Measurements from ENCODE around the gene SLC44A3. TPM values are rescaled to one million over a fixed set of nuclear protein-coding genes. Genes with fewer than 3 reads are reported as not detected.

SLC44A3 gene
- polyA plus RNA-seq, 4 donors = 9.5 to 90.3 (median 19.5) TPM

GRCh38 chr1:94795434-94795833 is 24.7 kb upstream of the SLC44A3 start:
- FAIRE-seq = no peak
- peaks cover 0 to 3% (median 0%) of the 10 kb centered on the region in 3 donors for H3K36me3 ChIP-seq (ENCODE audit: control insufficient read depth in 3 of 3, insufficient read depth in 2 of 3, low read depth in 1 of 3, low read length in 3 of 3)
- no peak for DNase-seq
- WGBS, 3 donors = 71 to 89% (median 78%) methylated on average over 7 of the region's 7 CpGs
- H3K9me3 ChIP-seq (ENCODE audit: control insufficient read depth in 2 of 2, insufficient read depth in 1 of 2, low read depth in 1 of 2, low read length in 1 of 2) = no peaks in the 10 kb centered on the region
- no peaks in the 10 kb centered on the region for H3K27me3 ChIP-seq (ENCODE audit: control insufficient read depth in 3 of 3, insufficient read depth in 3 of 3, low read length in 3 of 3)
- H3K27ac ChIP-seq (ENCODE audit: low read depth in 1 of 3, low read length in 2 of 3) = no peak overlapping the region
- H3K4me1 ChIP-seq (ENCODE audit: control insufficient read depth in 3 of 3, insufficient read depth in 2 of 3, low read depth in 1 of 3, low read length in 2 of 3) = no peaks in the 10 kb centered on the region
- no peak overlapping the region for H3K4me3 ChIP-seq (ENCODE audit: low read depth in 1 of 3, low read length in 3 of 3)

GRCh38 chr1:94796266-94796665 is 23.9 kb upstream of the SLC44A3 start:
- Histone ChIP-seq H3K36me3 (ENCODE audit: control insufficient read depth in 3 of 3, insufficient read depth in 2 of 3, low read depth in 1 of 3, low read length in 3 of 3) (peaks cover 0 to 3% (median 0%) of the 10 kb centered on the region in 3 donors), H3K27me3 (ENCODE audit: control insufficient read depth in 3 of 3, insufficient read depth in 3 of 3, low read length in 3 of 3) (no peaks in the 10 kb centered on the region), H3K4me1 (ENCODE audit: control insufficient read depth in 3 of 3, insufficient read depth in 2 of 3, low read depth in 1 of 3, low read length in 2 of 3) (no peaks in the 10 kb centered on the region), H3K4me3 (ENCODE audit: low read depth in 1 of 3, low read length in 3 of 3) (no peak overlapping the region), H3K27ac (ENCODE audit: low read depth in 1 of 3, low read length in 2 of 3) (no peak overlapping the region), H3K9me3 (ENCODE audit: control insufficient read depth in 2 of 2, insufficient read depth in 1 of 2, low read depth in 1 of 2, low read length in 1 of 2) (no peaks in the 10 kb centered on the region)
- WGBS, 3 donors = 88 to 91% (median 89%) methylated on average over 2 of the region's 2 CpGs
- DNase-seq (no peak), FAIRE-seq (no peak)

- no peak overlapping the region for H3K27ac ChIP-seq (ENCODE audit: low read depth in 1 of 3, low read length in 2 of 3)
- peaks cover 0 to 5% (median 0%) of the 10 kb centered on the region in 3 donors for H3K36me3 ChIP-seq (ENCODE audit: control insufficient read depth in 3 of 3, insufficient read depth in 2 of 3, low read depth in 1 of 3, low read length in 3 of 3)
- H3K4me3 ChIP-seq (ENCODE audit: low read depth in 1 of 3, low read length in 3 of 3) = no peak overlapping the region
- peaks cover 0 to 8% (median 0%) of the 10 kb centered on the region in 3 donors for H3K4me1 ChIP-seq (ENCODE audit: control insufficient read depth in 3 of 3, insufficient read depth in 2 of 3, low read depth in 1 of 3, low read length in 2 of 3)
- 79 to 88% (median 83%) methylated on average over 1 of the region's 1 CpG for WGBS, 3 donors
- H3K9me3 ChIP-seq (ENCODE audit: control insufficient read depth in 2 of 2, insufficient read depth in 1 of 2, low read depth in 1 of 2, low read length in 1 of 2) = no peaks in the 10 kb centered on the region
- no peak for FAIRE-seq
- H3K27me3 ChIP-seq (ENCODE audit: control insufficient read depth in 3 of 3, insufficient read depth in 3 of 3, low read length in 3 of 3) = no peaks in the 10 kb centered on the region
- DNase-seq = no peak
These were observed 22.9 kb upstream of the SLC44A3 start for GRCh38 chr1:94797291-94797690.

- 89 to 95% (median 91%) methylated on average over 3 of the region's 3 CpGs for WGBS, 3 donors
- H3K4me1 ChIP-seq (ENCODE audit: control insufficient read depth in 3 of 3, insufficient read depth in 2 of 3, low read depth in 1 of 3, low read length in 2 of 3) = peaks cover 0 to 12% (median 0%) of the 10 kb centered on the region in 3 donors
- FAIRE-seq (no peak), DNase-seq (no peak)
- H3K9me3 ChIP-seq (ENCODE audit: control insufficient read depth in 2 of 2, insufficient read depth in 1 of 2, low read depth in 1 of 2, low read length in 1 of 2) = no peaks in the 10 kb centered on the region
- H3K27ac ChIP-seq (ENCODE audit: low read depth in 1 of 3, low read length in 2 of 3) = no peak overlapping the region
- H3K36me3 ChIP-seq (ENCODE audit: control insufficient read depth in 3 of 3, insufficient read depth in 2 of 3, low read depth in 1 of 3, low read length in 3 of 3) = peaks cover 0 to 8% (median 0%) of the 10 kb centered on the region in 3 donors
- H3K4me3 ChIP-seq (ENCODE audit: low read depth in 1 of 3, low read length in 3 of 3) = no peak overlapping the region
- no peaks in the 10 kb centered on the region for H3K27me3 ChIP-seq (ENCODE audit: control insufficient read depth in 3 of 3, insufficient read depth in 3 of 3, low read length in 3 of 3)
These were observed 22.1 kb upstream of the SLC44A3 start for GRCh38 chr1:94798054-94798453.

GRCh38 chr1:94798462-94798861 is 21.7 kb upstream of the SLC44A3 start:
- FAIRE-seq (no peak), DNase-seq (no peak)
- Histone ChIP-seq H3K9me3 (ENCODE audit: control insufficient read depth in 2 of 2, insufficient read depth in 1 of 2, low read depth in 1 of 2, low read length in 1 of 2) (no peaks in the 10 kb centered on the region), H3K4me1 (ENCODE audit: control insufficient read depth in 3 of 3, insufficient read depth in 2 of 3, low read depth in 1 of 3, low read length in 2 of 3) (peaks cover 0 to 15% (median 0%) of the 10 kb centered on the region in 3 donors), H3K4me3 (ENCODE audit: low read depth in 1 of 3, low read length in 3 of 3) (no peak overlapping the region), H3K36me3 (ENCODE audit: control insufficient read depth in 3 of 3, insufficient read depth in 2 of 3, low read depth in 1 of 3, low read length in 3 of 3) (peaks cover 0 to 8% (median 0%) of the 10 kb centered on the region in 3 donors), H3K27ac (ENCODE audit: low read depth in 1 of 3, low read length in 2 of 3) (no peak overlapping the region), H3K27me3 (ENCODE audit: control insufficient read depth in 3 of 3, insufficient read depth in 3 of 3, low read length in 3 of 3) (no peaks in the 10 kb centered on the region)
- 80 to 94% (median 88%) methylated on average over 2 of the region's 2 CpGs for WGBS, 3 donors

GRCh38 chr1:94799206-94799605 is 21.0 kb upstream of the SLC44A3 start:
- 67 to 73% (median 69%) methylated on average over 4 of the region's 4 CpGs for WGBS, 3 donors
- DNase-seq = no peak
- Histone ChIP-seq H3K9me3 (ENCODE audit: control insufficient read depth in 2 of 2, insufficient read depth in 1 of 2, low read depth in 1 of 2, low read length in 1 of 2) (no peaks in the 10 kb centered on the region), H3K36me3 (ENCODE audit: control insufficient read depth in 3 of 3, insufficient read depth in 2 of 3, low read depth in 1 of 3, low read length in 3 of 3) (peaks cover 0 to 13% (median 0%) of the 10 kb centered on the region in 3 donors), H3K27ac (ENCODE audit: low read depth in 1 of 3, low read length in 2 of 3) (no peak overlapping the region), H3K4me1 (ENCODE audit: control insufficient read depth in 3 of 3, insufficient read depth in 2 of 3, low read depth in 1 of 3, low read length in 2 of 3) (peaks cover 0 to 22% (median 3%) of the 10 kb centered on the region in 3 donors), H3K27me3 (ENCODE audit: control insufficient read depth in 3 of 3, insufficient read depth in 3 of 3, low read length in 3 of 3) (no peaks in the 10 kb centered on the region), H3K4me3 (ENCODE audit: low read depth in 1 of 3, low read length in 3 of 3) (no peak overlapping the region)
- no peak for FAIRE-seq

GRCh38 chr1:94801919-94802546 is 18.1 kb upstream of the SLC44A3 start:
- FAIRE-seq (no peak), DNase-seq (peak; percentile 71 to 80)
- Histone ChIP-seq H3K36me3 (ENCODE audit: control insufficient read depth in 3 of 3, insufficient read depth in 2 of 3, low read depth in 1 of 3, low read length in 3 of 3) (peaks cover 0 to 10% (median 0%) of the 10 kb centered on the region in 3 donors), H3K9me3 (ENCODE audit: control insufficient read depth in 2 of 2, insufficient read depth in 1 of 2, low read depth in 1 of 2, low read length in 1 of 2) (no peaks in the 10 kb centered on the region), H3K27me3 (ENCODE audit: control insufficient read depth in 3 of 3, insufficient read depth in 3 of 3, low read length in 3 of 3) (no peaks in the 10 kb centered on the region), H3K4me3 (ENCODE audit: low read depth in 1 of 3, low read length in 3 of 3) (no peak overlapping the region), H3K4me1 (ENCODE audit: control insufficient read depth in 3 of 3, insufficient read depth in 2 of 3, low read depth in 1 of 3, low read length in 2 of 3) (peaks cover 0 to 44% (median 3%) of the 10 kb centered on the region in 3 donors), H3K27ac (ENCODE audit: low read depth in 1 of 3, low read length in 2 of 3) (peak overlapping the region in 2 of 3 donors; percentile 68)
- WGBS, 3 donors = 37 to 47% (median 40%) methylated on average over 7 of the region's 7 CpGs

GRCh38 chr1:94803106-94803505 is 17.1 kb upstream of the SLC44A3 start:
- FAIRE-seq (no peak), DNase-seq (no peak)
- Histone ChIP-seq H3K27me3 (ENCODE audit: control insufficient read depth in 3 of 3, insufficient read depth in 3 of 3, low read length in 3 of 3) (no peaks in the 10 kb centered on the region), H3K4me3 (ENCODE audit: low read depth in 1 of 3, low read length in 3 of 3) (no peak overlapping the region), H3K27ac (ENCODE audit: low read depth in 1 of 3, low read length in 2 of 3) (peak overlapping the region in 2 of 3 donors; percentile 49 to 77), H3K9me3 (ENCODE audit: control insufficient read depth in 2 of 2, insufficient read depth in 1 of 2, low read depth in 1 of 2, low read length in 1 of 2) (no peaks in the 10 kb centered on the region), H3K4me1 (ENCODE audit: control insufficient read depth in 3 of 3, insufficient read depth in 2 of 3, low read depth in 1 of 3, low read length in 2 of 3) (peaks cover 0 to 55% (median 3%) of the 10 kb centered on the region in 3 donors), H3K36me3 (ENCODE audit: control insufficient read depth in 3 of 3, insufficient read depth in 2 of 3, low read depth in 1 of 3, low read length in 3 of 3) (peaks cover 0 to 10% (median 0%) of the 10 kb centered on the region in 3 donors)
- 65 to 90% (median 80%) methylated on average over 3 of the region's 3 CpGs for WGBS, 3 donors

All from small intestine (tissue), 7 donors.